ENCODE results near the gene ARG2. TPM values are rescaled to one million over a fixed set of nuclear protein-coding genes. Genes with fewer than 3 reads are reported as not detected.
A peak's percentile ranks its signal among the peaks of the same experiment; 100 is the strongest.

Gene ARG2
- total and polyA plus RNA-seq, 2 of the 4 experiments (the other 2 are of a cell fraction), result 1.1 to 2.5 TPM

DNA sequence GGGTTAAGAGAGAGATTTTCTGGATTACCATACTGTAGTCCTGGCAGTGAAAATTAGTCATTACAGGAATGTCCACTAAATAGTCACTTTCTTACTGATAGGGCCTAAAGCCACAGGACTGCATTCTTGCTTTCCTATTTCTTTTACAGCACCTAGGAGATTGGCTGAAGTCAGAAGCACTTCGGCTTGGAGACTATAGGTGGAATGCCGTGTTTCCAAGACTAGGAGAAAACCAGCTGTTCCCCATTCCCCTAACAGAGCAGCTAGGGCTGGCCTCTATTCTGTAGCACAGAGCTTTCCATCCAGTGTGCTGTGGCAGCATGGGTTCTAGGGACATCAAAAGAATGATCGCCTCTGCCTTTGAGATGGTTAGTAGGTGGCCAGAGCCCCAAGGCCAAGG lies 34.7 kb upstream of the ARG2 start:
- Histone ChIP-seq H3K18ac (ENCODE audit: low read depth, low read length) (no peak overlapping the region), H3K27me3 (ENCODE audit: control insufficient read depth, insufficient read depth, low read length) (peaks cover 4% of the 10 kb centered on the region; the same call in 1 of the 2 replicates), H3K9ac (ENCODE audit: low read depth, low read length) (no peak overlapping the region), H3K4me1 (ENCODE audit: control insufficient read depth, insufficient read depth, low read length) (no peaks in the 10 kb centered on the region), H4K91ac (ENCODE audit: insufficient read depth, low read depth, low read length) (no peak overlapping the region), H3K79me1 (ENCODE audit: low read depth in 1 of 2, low read length in 2 of 2) (no peaks in the 10 kb centered on the region), H3K23ac (ENCODE audit: low read depth, low read length) (no peak overlapping the region), H4K20me1 (ENCODE audit: insufficient read depth, low read length) (no peaks in the 10 kb centered on the region), H2BK120ac (ENCODE audit: low read depth, low read length) (no peak overlapping the region), H3K14ac (replicated peaks; ENCODE audit: low read depth, low read length) (no peak overlapping the region), H3K9me1 (ENCODE audit: insufficient read depth, low read length) (no peaks in the 10 kb centered on the region), H3K4ac (ENCODE audit: low read depth, low read length) (no peak overlapping the region), H3K56ac (ENCODE audit: extremely low read depth, insufficient read depth, low read length) (no peak overlapping the region), H2BK5ac (ENCODE audit: low read depth, low read length, poor library complexity, severe bottlenecking) (no peak overlapping the region), H3K4me2 (ENCODE audit: low read depth, low read length) (no peak overlapping the region), H4K8ac (ENCODE audit: low read depth in 2 of 2, low read length in 2 of 2) (no peak overlapping the region), H2BK15ac (ENCODE audit: low read depth, low read length) (no peak overlapping the region), H3K36me3 (ENCODE audit: control insufficient read depth, insufficient read depth, low read length) (peaks cover 2% of the 10 kb centered on the region), H4K5ac (ENCODE audit: low read depth, low read length) (no peak overlapping the region), H3K9me3 (ENCODE audit: control insufficient read depth, insufficient read depth, low read length) (no peaks in the 10 kb centered on the region), H3K27ac (ENCODE audit: insufficient read depth, low read length) (no peak overlapping the region), H2BK20ac (ENCODE audit: low read depth, low read length) (no peak overlapping the region), H2AK5ac (ENCODE audit: low read depth, low read length) (no peak overlapping the region), H2AFZ (replicated peaks; ENCODE audit: low read length, poor library complexity) (no peak overlapping the region), H3K4me3 (ENCODE audit: insufficient read depth, low read depth, low read length) (no peak overlapping the region), H2AK9ac (replicated peaks; ENCODE audit: low read depth, low read length, poor library complexity) (no peak overlapping the region)
- no CpG with 5 or more reads among the region's 3 CpGs for WGBS, 2 experiments (ENCODE audit: extremely low coverage in 2 of 2, insufficient read length in 1 of 2)
- POLR2A ChIA-PET (ENCODE audit: unreplicated experiment), result no interaction called here
- BruUV-seq (replicated peaks), result no TSS peak
- ATAC-seq (ENCODE audit: low read depth) (peak; percentile 45), DNase-seq (no peak)
- dilution Hi-C loops (cut with HindIII; ENCODE audit: low sequenced_read_pairs, unreplicated experiment) (no loop called here), intact Hi-C loops (cut with micrococcal nuclease) (loop anchor here (1.0 kb wide), 3 partner anchors 33 to 119 kb away; no protein-coding TSS in a partner anchor), in situ Hi-C loops (cut with MboI; ENCODE audit: low sequenced_read_pairs) (loop anchor here (5.0 kb wide), 1 partner anchor 117 kb away; the partner anchor contains the start of gene RDH12)
- TF ChIP-seq RAD21 (IDR thresholded peaks at IDR 0.05; ENCODE audit: low read length), result no peak
- TF ChIP-seq BHLHE40 (IDR thresholded peaks at IDR 0.05; ENCODE audit: low read depth, low read length), result no peak
- TF ChIP-seq SMC3 (IDR thresholded peaks at IDR 0.05; ENCODE audit: low read depth, low read length), result no peak
- no peak for TF ChIP-seq MXI1 (IDR thresholded peaks at IDR 0.05; ENCODE audit: borderline replicate concordance, low read depth, low read length)
- TF ChIP-seq MAFK (IDR thresholded peaks at IDR 0.05; ENCODE audit: low read depth, low read length), result no peak
- no peak for TF ChIP-seq RFX5 (IDR thresholded peaks at IDR 0.05; ENCODE audit: low read depth, low read length)
- no peak for TF ChIP-seq RCOR1 (IDR thresholded peaks at IDR 0.05; ENCODE audit: insufficient replicate concordance, low read length)
- no peak for TF ChIP-seq POLR2A (IDR thresholded peaks at IDR 0.05; ENCODE audit: low read depth, low read length)
- TF ChIP-seq NFE2L2 (IDR thresholded peaks at IDR 0.05; ENCODE audit: low read depth, low read length), result no peak
- TF ChIP-seq, protein P1, sequence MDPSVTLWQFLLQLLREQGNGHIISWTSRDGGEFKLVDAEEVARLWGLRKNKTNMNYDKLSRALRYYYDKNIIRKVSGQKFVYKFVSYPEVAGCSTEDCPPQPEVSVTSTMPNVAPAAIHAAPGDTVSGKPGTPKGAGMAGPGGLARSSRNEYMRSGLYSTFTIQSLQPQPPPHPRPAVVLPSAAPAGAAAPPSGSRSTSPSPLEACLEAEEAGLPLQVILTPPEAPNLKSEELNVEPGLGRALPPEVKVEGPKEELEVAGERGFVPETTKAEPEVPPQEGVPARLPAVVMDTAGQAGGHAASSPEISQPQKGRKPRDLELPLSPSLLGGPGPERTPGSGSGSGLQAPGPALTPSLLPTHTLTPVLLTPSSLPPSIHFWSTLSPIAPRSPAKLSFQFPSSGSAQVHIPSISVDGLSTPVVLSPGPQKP (IDR thresholded peaks at IDR 0.05; ENCODE audit: borderline replicate concordance, low read depth, low read length), result no peak
- TF ChIP-seq, protein P2, sequence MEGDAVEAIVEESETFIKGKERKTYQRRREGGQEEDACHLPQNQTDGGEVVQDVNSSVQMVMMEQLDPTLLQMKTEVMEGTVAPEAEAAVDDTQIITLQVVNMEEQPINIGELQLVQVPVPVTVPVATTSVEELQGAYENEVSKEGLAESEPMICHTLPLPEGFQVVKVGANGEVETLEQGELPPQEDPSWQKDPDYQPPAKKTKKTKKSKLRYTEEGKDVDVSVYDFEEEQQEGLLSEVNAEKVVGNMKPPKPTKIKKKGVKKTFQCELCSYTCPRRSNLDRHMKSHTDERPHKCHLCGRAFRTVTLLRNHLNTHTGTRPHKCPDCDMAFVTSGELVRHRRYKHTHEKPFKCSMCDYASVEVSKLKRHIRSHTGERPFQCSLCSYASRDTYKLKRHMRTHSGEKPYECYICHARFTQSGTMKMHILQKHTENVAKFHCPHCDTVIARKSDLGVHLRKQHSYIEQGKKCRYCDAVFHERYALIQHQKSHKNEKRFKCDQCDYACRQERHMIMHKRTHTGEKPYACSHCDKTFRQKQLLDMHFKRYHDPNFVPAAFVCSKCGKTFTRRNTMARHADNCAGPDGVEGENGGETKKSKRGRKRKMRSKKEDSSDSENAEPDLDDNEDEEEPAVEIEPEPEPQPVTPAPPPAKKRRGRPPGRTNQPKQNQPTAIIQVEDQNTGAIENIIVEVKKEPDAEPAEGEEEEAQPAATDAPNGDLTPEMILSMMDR (conservative IDR thresholded peaks at IDR 0.05; ENCODE audit: low read depth, low read length), result no peak
- no peak for TF ChIP-seq CHD1 (IDR thresholded peaks at IDR 0.05; ENCODE audit: low read depth, low read length)
- TF ChIP-seq CEBPB (IDR thresholded peaks at IDR 0.05; ENCODE audit: low read depth, low read length), result no peak
- no peak for TF ChIP-seq MAZ (IDR thresholded peaks at IDR 0.05; ENCODE audit: borderline replicate concordance, low read depth, low read length)
- CTCF ChIA-PET, result interaction anchor here (0.6 to 5.8 kb wide), 7 partner anchors 9 to 157 kb away, joined by 3 to 38 read pairs (median 3); no protein-coding TSS in a partner anchor

Data from IMR-90 (cell line).